Vagina (tissue), 2 donors: ENCODE results near the gene RFXAP.

Experiments used
- POLR2A ChIP-seq, 2 donors: fragments of 450-650 bp; IDR thresholded peaks; one replicate each; pipeline ENCODE4 v1.6.1; 2017; ENCODE audit warnings: antibody characterized with exemption in 2 of 2, mild to moderate bottlenecking in 2 of 2, moderate library complexity in 2 of 2
- POLR2AphosphoS5 ChIP-seq, 2 donors: sonication (generic); formaldehyde crosslinking; IDR thresholded peaks; one replicate each; pipeline ENCODE4 v1.9.0; 2017; ENCODE audit warnings: antibody characterized with exemption in 2 of 2, mild to moderate bottlenecking in 2 of 2, low read depth in 1 of 2; ENCODE audit not compliant: insufficient read depth in 1 of 2
- TF ChIP-seq, protein P1 (sequence below), 3 experiments: fragments of 450-650 bp in 2 of 3; fragments of 200-600 bp in 1 of 3; sonication (generic) in 1 of 3; IDR thresholded peaks; one replicate each; pipeline ENCODE4 v1.5.1; 2017 to 2019; ENCODE audit warnings: antibody characterized with exemption in 3 of 3, mild to moderate bottlenecking in 2 of 3, moderate library complexity in 2 of 3

DNA sequence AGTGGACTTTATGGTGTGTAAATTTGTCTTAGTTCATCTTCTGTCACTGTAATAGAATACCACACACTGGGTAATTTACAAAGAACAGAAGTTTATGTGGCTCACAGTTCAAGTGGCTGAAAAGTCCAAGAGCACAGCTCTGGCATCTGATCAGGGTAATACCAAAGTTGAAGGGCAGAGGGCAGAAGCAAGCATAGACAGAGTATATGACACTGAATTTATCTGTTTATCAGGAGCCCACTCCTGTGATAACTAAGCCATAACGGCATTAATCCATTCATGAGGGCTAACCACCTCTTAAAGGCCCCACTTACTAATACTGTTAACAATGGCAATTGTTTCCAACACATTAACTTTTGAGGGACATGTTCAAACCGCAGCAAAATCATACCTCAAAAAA, 4.0 kb upstream of the RFXAP start:
- TF ChIP-seq POLR2A (IDR thresholded peaks at IDR 0.05) (no peak), POLR2AphosphoS5 (IDR thresholded peaks at IDR 0.05; ENCODE audit: insufficient read depth in 1 of 2, low read depth in 1 of 2) (no peak)
- TF ChIP-seq, protein P1, sequence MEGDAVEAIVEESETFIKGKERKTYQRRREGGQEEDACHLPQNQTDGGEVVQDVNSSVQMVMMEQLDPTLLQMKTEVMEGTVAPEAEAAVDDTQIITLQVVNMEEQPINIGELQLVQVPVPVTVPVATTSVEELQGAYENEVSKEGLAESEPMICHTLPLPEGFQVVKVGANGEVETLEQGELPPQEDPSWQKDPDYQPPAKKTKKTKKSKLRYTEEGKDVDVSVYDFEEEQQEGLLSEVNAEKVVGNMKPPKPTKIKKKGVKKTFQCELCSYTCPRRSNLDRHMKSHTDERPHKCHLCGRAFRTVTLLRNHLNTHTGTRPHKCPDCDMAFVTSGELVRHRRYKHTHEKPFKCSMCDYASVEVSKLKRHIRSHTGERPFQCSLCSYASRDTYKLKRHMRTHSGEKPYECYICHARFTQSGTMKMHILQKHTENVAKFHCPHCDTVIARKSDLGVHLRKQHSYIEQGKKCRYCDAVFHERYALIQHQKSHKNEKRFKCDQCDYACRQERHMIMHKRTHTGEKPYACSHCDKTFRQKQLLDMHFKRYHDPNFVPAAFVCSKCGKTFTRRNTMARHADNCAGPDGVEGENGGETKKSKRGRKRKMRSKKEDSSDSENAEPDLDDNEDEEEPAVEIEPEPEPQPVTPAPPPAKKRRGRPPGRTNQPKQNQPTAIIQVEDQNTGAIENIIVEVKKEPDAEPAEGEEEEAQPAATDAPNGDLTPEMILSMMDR (IDR thresholded peaks at IDR 0.05), result no peak
